GM23338 (cell line): Measurements from ENCODE around the gene MXRA7. TPM values are rescaled to one million over a fixed set of nuclear protein-coding genes. Genes with fewer than 3 reads are reported as not detected.

Experiments
- ATAC-seq: fragments of 200-7000 bp; cut with Tn5 transposase; 3 replicates; pipeline ENCODE4 v1.9.1; 2020
- DNase-seq: peaks from one replicate; pipeline ENCODE4 v3.0.0-alpha.2; 2015; ENCODE audit warnings: low spot score
- H2AFZ ChIP-seq: fragments of 200-600 bp; sonication (generic); 2 replicates; pipeline ENCODE4 v1.8.0; 2016; ENCODE audit warnings: antibody characterized with exemption, mild to moderate bottlenecking, moderate library complexity
- H3F3A ChIP-seq: fragments of 200-600 bp; sonication (generic); replicated peaks from 2 replicates; pipeline ENCODE4 v1.8.0; 2017; ENCODE audit warnings: antibody characterized with exemption, mixed run types, low read depth
- H3K27ac ChIP-seq: fragments of 200-600 bp; sonication (generic); 2 replicates; pipeline ENCODE4 v1.6.1; 2016; ENCODE audit warnings: low read depth
- H3K27me3 ChIP-seq: fragments of 200-600 bp; sonication (generic); 2 replicates; pipeline ENCODE4 v1.8.0; 2016; ENCODE audit warnings: mild to moderate bottlenecking, mixed run types, moderate library complexity; ENCODE audit not compliant: insufficient read depth
- H3K36me3 ChIP-seq: fragments of 200-600 bp; sonication (generic); 2 replicates; pipeline ENCODE4 v1.8.0; 2016; ENCODE audit warnings: mild to moderate bottlenecking; ENCODE audit not compliant: insufficient read depth
- H3K4me1 ChIP-seq: fragments of 200-600 bp; sonication (generic); 2 replicates; pipeline ENCODE4 v1.8.0; 2016; ENCODE audit warnings: mild to moderate bottlenecking, moderate library complexity; ENCODE audit not compliant: insufficient read depth
- H3K4me2 ChIP-seq: fragments of 200-600 bp; sonication (generic); 2 replicates; pipeline ENCODE4 v1.7.1; 2017; ENCODE audit warnings: mixed run types
- H3K4me3 ChIP-seq: fragments of 200-600 bp; sonication (generic); 2 replicates; pipeline ENCODE4 v1.6.1; 2016; ENCODE audit warnings: mixed run types
- H3K79me2 ChIP-seq: fragments of 200-600 bp; sonication (generic); replicated peaks from 2 replicates; pipeline ENCODE4 v1.8.0; 2017; ENCODE audit warnings: mild to moderate bottlenecking; ENCODE audit not compliant: insufficient read depth
- H3K9me2 ChIP-seq: fragments of 200-600 bp; sonication (generic); 2 replicates; pipeline ENCODE4 v1.8.0; 2017; ENCODE audit not compliant: insufficient read depth
- H4K20me1 ChIP-seq: fragments of 200-600 bp; sonication (generic); replicated peaks from 2 replicates; pipeline ENCODE4 v1.8.0; 2017; ENCODE audit warnings: mild to moderate bottlenecking; ENCODE audit not compliant: insufficient read depth
- H3K27ac Mint-ChIP-seq: 2 replicates; pipeline ENCODE4 v1.8.0; 2020; ENCODE audit warnings: inconsistent platforms, mild to moderate bottlenecking, moderate library complexity, mixed read lengths
- H3K27me3 Mint-ChIP-seq: 3 replicates; pipeline ENCODE4 v1.8.0; 2022; ENCODE audit warnings: low read depth, mild to moderate bottlenecking, moderate library complexity, mixed read lengths, inconsistent platforms; ENCODE audit not compliant: insufficient read depth, poor library complexity
- H3K36me3 Mint-ChIP-seq: 3 replicates; pipeline ENCODE4 v1.8.0; 2021; ENCODE audit warnings: low read depth, mild to moderate bottlenecking, inconsistent platforms, moderate library complexity, mixed read lengths
- H3K4me1 Mint-ChIP-seq: 3 replicates; pipeline ENCODE4 v1.8.0; 2020; ENCODE audit warnings: mild to moderate bottlenecking, inconsistent platforms, mixed read lengths
- H3K4me3 Mint-ChIP-seq: 3 replicates; pipeline ENCODE4 v1.8.0; 2021; ENCODE audit warnings: moderate library complexity, mild to moderate bottlenecking, inconsistent platforms, mixed read lengths
- H3K9me3 Mint-ChIP-seq: 3 replicates; pipeline ENCODE4 v1.8.0; 2020; ENCODE audit warnings: moderate library complexity, mild to moderate bottlenecking, inconsistent platforms, mixed read lengths
- ETS1 ChIP-seq: IDR thresholded peaks from 2 replicates; pipeline ENCODE4 v1.6.1; 2016; ENCODE audit warnings: antibody characterized with exemption
- EZH2 ChIP-seq: fragments of 200-600 bp; sonication (generic); IDR thresholded peaks from one replicate; pipeline ENCODE4 v1.8.0; 2017; ENCODE audit warnings: antibody characterized with exemption, mild to moderate bottlenecking, low read depth; ENCODE audit not compliant: unreplicated experiment
- EZH2phosphoT487 ChIP-seq: fragments of 200-600 bp; sonication (generic); IDR thresholded peaks from one replicate; pipeline ENCODE4 v1.8.1; 2018; ENCODE audit warnings: antibody characterized with exemption; ENCODE audit not compliant: unreplicated experiment
- JUNB ChIP-seq: IDR thresholded peaks from one replicate; pipeline ENCODE4 v1.6.1; 2016; ENCODE audit warnings: antibody characterized with exemption; ENCODE audit not compliant: unreplicated experiment
- NANOG ChIP-seq: IDR thresholded peaks from 2 replicates; pipeline ENCODE4 v1.6.1; 2016; ENCODE audit warnings: antibody characterized with exemption, borderline replicate concordance
- POLR2AphosphoS5 ChIP-seq: IDR thresholded peaks from 2 replicates; pipeline ENCODE4 v1.6.1; 2016; ENCODE audit warnings: antibody characterized with exemption, low read depth
- STAT1 ChIP-seq: IDR thresholded peaks from one replicate; pipeline ENCODE4 v1.6.1; 2016; ENCODE audit warnings: antibody characterized with exemption; ENCODE audit not compliant: unreplicated experiment
- ZNF331 ChIP-seq: fragments of 250-450 bp; sonication (Bioruptor Pico); IDR thresholded peaks from 2 replicates; pipeline ENCODE4 v1.5.0; 2020; ENCODE audit warnings: low read depth, mild to moderate bottlenecking, moderate library complexity
- ZNF462 ChIP-seq: fragments of 250-450 bp; sonication (Bioruptor Pico); IDR thresholded peaks from 2 replicates; pipeline ENCODE4 v1.5.0; 2020; ENCODE audit warnings: mild to moderate bottlenecking, moderate library complexity
- polyA plus RNA-seq: library from polyadenylated mRNA; unstranded; fragments of >200 nt; fragmentation: Nextera tagmentation; extraction: Ambion mirVana; gene quantifications from 2 replicates; pipeline ENCODE4 v1.2.1, GENCODE V29; 2016
- total RNA-seq: library from RNA; depleted of rRNA; stranded (reverse); fragments of >200 nt; shearing (Covaris generic); gene quantifications from 2 replicates; pipeline ENCODE4 v1.2.3, GENCODE V29; 2014

MXRA7 gene
- total and polyA plus RNA-seq, 2 experiments from 2014 or later, result 12.1 to 46.6 TPM

DNA sequence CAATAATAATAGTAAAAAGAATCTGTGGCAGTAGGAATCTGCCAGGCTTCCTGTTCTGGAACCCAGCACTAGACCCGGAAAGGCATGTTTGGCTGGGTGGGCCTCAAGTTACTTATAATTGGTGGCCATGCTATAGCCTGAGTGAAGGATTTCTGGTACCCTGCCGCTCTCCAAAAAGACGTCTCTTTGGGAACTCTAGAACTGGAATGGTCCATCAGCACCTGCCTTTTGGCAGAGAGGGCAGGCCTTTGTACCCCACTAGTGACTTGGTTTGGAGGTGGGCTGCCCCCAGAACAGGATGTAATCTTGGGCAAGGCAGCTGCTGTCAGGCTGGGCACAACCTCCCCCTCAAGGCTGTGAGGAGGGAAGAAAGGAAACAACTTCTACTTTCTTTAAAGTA is 37.9 kb downstream of the MXRA7 start (continued):
- no peak for TF ChIP-seq ZNF462

DNA sequence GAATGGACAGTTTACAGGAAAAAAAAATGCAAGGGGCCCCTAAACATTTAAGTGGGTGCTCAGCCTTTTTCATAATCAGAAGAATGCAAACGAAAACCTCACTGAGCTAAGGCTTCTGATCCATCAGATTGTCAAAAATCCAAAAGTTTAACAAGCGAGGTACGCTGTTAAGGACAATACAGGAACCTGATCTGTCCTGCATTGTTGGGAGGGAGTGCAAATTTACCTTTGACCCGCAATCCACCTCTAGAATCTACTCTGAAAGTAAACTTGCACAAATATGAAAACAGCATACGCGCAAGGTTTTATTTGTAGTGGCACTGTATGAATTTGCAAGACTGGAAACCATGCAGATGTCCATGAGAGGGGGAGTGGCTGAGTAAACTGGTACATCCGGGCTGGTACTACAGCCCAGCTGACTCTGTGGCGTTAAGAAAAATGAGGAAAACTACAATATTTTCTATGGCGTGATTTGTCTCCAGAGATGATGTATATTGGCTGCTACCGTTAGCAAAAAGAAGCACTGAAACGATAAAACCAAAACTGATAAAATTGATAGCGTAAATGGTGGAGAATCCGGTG is 38.4 kb downstream of the MXRA7 start:
- H3K27me3 Mint-ChIP-seq, result peaks cover 10% of the 10 kb centered on the region
- H3K4me3 Mint-ChIP-seq, result peak overlapping the region; percentile 90
- H3K9me2 ChIP-seq, result peaks cover 2% of the 10 kb centered on the region; the same call in 1 of the 2 replicates
- H4K20me1 ChIP-seq, result no peaks in the 10 kb centered on the region
- H3K27ac ChIP-seq, result peak overlapping the region; percentile 87
- peak overlapping the region; percentile 67 for H3K4me3 ChIP-seq
- H3F3A ChIP-seq, result 0 out of 2 replicates have a peak, but pooled peaks cover 12% of the 10 kb centered on the region
- no peaks in the 10 kb centered on the region for H3K79me2 ChIP-seq
- H2AFZ ChIP-seq, result peak overlapping the region; percentile 85
- H3K36me3 ChIP-seq, result no peaks in the 10 kb centered on the region
- H3K9me3 Mint-ChIP-seq, result no peaks in the 10 kb centered on the region
- H3K4me2 ChIP-seq, result peak overlapping the region; percentile 89
- no peak for TF ChIP-seq STAT1
- TF ChIP-seq POLR2AphosphoS5, result no peak
- no peak for TF ChIP-seq NANOG
- no peak for TF ChIP-seq JUNB
- TF ChIP-seq ETS1, result no peak
- no peak for TF ChIP-seq ZNF331 (CRISPR knock-in tag)
- TF ChIP-seq EZH2phosphoT487, result no peak
- TF ChIP-seq EZH2, result peak; percentile 6
- DNase-seq (no peak), ATAC-seq (no peak)
- peaks cover 14% of the 10 kb centered on the region for H3K4me1 ChIP-seq
- H3K27me3 ChIP-seq, result no peaks in the 10 kb centered on the region
- peak overlapping the region; percentile 92 for H3K27ac Mint-ChIP-seq
- H3K4me1 Mint-ChIP-seq, result peaks cover 17% of the 10 kb centered on the region
- H3K36me3 Mint-ChIP-seq, result no peaks in the 10 kb centered on the region
